ENCODE data around the gene MNAT1.
"Not testable (repeated sequence)": the region's sequence is repeated elsewhere in the genome, so short reads cannot be mapped to it uniquely, and the experiment has no call there.

Gene MNAT1

DNA sequence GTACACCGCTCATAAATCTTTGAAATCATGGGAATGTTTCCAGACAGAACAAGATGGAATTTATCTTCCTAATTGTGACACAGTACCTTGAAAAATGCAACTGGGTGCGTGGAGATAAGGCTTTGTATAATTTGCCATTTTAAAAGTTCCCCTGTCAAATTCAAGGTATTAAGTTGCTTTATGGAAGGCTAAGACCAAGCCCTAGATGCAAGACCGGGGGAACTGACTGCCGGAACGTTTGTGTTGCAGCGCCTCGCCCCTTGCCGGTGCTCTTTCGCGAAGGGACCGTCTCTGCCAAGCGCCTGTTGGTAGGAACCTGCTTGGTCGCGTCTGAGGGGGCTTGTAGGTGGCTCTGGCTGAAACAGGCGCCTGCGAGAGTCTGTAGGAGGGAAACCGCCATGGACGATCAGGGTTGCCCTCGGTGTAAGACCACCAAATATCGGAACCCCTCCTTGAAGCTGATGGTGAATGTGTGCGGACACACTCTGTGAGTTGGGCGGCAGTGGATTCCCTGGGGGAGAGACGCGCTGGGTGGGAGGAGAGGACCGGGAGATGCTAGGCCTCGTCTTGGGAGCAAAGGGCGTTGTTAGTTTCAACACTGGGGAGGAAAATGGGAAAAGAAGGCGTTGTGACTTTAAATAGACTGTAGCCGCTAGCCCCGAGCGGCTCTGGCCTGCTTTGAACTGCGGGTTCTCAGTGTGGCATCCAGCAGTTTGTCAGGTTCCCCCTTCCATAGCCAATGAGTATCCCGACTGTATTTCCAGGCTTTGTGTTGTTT, at the start of gene MNAT1:
MNAT1 (plus strand) TSS at position 297 of the 778 bp plus-strand sequence; CDS start at position 399, 102 bp downstream.
- no peak for FAIRE-seq

DNA sequence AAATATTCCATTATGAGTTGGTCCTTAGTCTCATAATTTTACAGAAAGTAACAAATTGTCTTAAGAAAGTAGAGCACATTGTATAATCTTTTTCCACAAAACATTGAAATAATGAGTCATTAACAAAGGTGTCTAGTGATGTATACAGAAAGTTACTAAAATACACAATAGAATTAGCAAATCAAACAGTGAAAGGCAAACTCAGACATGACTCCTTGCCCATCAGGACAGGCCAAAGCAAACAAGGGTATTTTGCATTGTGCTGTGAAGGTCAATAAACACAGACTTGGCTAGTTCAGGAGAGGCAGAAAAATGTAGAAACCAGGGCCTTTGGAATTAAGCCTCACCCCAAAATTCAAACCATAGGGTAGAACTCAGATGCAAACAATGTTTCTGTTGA, 47.7 kb upstream of the MNAT1 start:
- FAIRE-seq, result no peak

DNA sequence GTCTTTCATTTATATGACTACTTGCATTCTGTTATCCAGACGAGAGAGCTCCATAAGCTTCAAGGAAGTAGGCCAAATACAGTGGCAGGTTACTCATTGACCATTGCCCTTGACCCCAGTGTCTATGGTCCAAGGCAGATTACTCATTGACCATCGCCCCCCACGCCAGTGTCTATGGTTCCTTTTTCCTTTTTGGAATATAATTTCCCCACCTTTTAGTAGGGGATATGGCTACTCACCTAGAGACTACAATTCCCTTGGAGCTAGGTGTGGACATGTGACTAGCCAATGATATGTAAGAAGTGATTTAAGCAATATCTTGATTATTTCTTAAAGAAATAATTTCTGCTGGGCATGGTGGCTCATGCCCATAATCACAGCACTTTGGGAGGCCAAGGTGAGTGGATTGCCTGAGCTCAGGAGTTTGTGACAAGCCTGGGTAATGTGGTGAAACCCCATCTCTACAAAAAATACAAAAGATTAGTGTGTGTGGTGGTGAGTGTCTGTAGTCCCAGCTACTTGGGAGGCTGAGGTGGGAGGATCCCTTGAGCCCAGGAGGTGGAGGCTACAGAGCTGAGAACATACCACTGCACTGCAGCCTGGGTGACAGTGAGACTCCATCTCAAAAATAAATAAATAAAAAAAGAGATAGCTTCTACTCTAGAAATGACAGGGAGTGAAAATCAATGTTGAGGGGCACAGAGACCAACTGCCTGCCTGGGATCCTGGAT, 43.0 kb upstream of the MNAT1 start:
- no peak for FAIRE-seq

DNA sequence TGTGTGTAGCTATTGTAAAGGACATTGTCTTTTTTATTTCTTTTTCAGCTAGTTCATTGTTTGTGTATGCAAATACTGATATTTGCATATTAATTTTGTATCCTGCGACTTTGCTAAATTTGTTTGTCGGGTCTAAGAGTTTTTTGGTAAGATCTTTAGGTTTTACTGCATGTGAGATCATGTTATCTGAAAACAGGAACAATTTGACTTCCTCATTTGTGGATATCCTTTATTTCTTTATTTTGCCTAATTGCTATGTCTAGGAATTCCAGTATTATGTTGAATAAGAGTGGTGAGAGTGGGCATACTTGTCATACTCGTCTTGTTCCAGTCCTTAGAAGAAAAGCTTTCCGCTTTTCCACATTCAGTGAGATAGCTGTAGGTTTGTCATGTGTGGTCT, 39.2 kb upstream of the MNAT1 start:
- FAIRE-seq, result no peak

DNA sequence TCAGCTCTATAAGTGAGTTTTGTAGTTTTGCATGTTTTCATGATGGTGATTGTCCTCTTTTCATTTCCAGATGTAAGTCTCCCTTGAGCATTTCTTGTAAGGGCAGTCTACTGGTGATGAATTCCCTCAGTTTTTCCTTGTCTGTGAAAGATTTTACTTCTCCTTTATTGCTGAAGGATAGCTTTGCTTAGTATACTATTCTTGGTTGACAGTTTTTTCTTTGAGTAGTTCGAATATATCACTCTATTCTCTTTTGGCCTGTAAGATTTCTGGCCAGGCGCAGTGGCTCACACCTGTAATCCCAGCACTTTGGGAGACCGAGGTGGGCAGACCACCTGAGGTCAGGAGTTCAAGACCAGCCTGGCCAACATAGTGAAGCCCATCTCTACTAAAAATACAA, 34.0 kb upstream of the MNAT1 start:
- FAIRE-seq, result no peak

DNA sequence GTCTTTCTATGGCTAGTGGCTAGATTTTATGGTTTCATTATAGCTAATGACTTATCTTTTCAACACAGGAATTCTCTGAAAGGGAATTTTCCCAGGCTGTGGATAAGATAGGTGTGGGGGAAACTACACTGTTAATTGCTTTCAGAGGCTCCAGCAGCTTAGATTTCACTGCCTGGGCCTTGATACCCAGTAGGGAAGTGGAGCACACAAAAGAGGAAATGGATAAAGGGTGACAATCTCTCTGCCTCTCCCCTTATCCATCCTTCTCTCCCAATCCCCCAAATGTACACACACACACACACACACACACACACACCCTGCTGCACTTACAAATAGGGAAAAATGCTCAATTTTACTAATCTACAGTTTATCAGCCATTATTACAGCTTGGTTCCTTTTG, 29.5 kb upstream of the MNAT1 start:
- no peak for FAIRE-seq

DNA sequence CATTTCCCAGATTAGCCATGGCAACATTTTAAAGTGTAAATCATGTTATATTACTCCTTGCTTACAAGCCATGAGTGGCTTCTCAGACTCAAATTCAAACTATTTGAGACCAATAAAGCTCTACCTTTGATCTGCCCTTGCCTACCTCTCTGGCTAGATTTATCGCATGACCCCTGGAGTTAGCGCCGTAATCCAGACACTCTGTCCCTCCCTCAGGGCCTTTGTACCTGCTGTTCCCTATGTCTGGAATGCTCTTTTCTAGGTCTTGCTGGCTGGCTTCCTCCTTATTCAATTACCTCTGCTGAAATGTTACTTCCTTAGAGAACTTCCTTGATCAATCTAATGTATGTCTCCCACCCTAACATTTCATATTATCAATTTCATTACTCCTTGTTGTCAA, 26.7 kb upstream of the MNAT1 start:
- FAIRE-seq, result no peak

DNA sequence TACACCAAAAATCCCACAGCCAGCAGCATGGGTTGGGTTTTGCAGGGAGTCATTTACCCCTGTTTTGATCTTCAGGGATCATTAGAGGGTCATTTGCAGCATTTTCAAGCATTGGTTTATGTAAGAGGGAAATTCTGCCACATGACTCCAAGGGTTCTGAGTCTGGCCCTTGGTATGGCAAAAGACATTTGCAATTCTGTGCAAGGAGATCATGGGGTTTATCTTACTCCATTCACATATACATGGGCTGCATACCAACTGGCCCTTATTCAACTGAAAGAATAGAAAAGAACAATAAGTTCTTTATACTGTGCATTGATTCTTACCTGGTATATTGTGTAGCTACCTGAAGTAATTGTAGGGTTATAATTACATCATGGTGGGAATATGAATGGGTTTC, 24.1 kb upstream of the MNAT1 start:
- no peak for FAIRE-seq

DNA sequence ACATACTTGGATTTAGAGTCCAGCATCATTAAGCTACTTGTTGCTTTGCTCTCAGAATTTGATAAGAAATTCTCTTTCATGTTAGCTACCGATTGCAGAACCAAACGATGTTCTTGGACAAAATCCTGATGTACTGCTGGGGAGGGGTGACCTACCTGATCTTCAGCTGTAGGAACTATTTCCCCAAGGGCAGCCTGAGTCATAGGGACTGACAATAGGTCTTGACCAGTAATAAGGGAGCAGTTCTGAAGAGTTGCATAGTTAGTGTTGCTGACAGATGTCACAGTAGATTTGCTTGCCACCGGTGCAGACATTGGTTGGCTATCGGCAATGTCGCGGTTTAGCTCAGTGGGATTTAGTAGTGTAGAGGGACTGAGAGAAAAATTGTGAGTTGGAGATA, 21.0 kb upstream of the MNAT1 start:
- no peak for FAIRE-seq

DNA sequence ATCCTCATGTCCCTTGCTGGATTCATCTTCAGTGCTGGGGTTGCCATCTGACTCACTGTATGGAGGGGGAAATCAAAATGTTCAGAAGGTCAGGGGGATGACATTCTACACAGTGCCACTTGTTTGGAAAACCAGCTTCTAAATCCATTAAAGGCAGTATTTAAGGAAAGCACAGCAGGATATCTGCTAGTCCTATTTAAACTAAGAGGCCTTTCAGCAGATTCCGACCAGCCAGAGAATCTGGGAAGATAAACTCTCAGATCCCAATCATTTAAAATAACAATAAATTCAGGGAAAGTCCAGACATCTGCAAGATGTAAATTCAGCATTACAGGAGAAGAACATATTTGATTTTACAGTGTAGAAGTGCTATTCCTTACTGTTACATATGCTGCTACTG, 14.2 kb upstream of the MNAT1 start:
- FAIRE-seq, result no peak

DNA sequence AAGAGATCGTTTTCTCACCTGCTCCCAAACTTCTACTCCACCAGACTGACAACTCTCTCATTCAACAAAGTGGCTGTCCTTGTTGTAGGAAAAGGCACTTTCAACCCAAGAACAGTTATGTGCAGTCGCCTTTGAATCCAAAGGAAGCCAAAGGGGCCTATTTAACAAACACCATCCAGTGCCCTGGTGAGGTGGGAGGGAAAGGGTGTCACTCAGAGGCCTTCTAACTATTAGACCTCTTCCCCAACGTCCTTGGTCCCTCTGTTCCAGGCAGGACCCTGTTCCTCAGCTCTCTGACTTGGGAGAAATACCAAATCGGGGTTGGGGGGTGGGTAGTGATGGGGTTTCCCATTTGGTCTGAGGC, 13.6 kb upstream of the MNAT1 start:
- FAIRE-seq, result no peak

DNA sequence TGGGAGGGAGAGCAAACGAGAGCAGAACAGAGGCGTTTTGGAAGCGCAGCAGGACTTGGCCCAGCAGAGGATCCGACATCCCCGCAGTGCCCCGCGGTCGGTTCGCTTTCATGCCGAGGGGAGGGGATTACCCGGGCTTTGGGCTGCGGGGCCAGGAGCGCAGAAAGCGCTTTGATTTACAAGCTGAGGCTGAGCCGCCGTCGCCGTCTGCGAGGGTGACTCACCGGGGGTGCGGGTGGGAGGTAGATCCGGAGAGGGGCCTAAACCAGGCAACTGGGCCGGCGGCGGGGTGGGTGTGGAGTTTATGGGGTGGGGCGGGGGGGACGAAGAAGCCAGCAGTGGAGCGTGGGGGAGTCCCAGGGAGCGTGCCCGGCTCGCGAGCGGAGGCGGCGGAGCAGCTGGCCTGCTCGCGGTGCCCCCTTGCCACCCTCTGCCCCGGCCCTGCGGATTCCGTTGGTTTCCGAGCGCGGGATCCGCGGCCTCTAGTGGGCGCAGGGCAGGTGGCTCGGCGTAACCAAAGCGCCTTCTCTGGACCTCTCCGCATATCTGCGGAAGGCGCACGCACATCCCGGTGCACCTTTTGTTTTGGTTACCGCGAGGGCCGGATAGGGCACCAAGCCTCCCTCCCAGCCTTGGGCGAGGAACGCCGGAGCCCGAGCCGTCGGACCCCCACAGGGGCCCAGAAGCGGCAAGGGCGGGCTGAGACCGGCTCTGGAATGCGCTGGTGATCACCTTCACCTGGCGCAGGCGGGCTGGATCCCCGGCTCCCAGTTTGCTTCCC, 13.0 kb upstream of the MNAT1 start:
- no peak for FAIRE-seq

DNA sequence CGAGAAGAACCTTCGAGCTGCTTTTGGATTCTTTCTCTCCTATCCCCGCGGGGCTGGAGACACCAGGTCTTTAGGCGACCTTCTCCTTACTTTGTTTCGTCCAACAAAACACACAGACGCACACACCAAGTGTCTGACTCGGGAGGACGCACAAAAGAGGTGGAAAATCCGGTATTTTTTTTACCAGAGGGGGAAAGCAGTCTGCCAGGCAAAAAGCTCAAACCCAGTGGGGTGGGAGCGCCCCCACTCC, 12.5 kb upstream of the MNAT1 start:
- no peak for FAIRE-seq

DNA sequence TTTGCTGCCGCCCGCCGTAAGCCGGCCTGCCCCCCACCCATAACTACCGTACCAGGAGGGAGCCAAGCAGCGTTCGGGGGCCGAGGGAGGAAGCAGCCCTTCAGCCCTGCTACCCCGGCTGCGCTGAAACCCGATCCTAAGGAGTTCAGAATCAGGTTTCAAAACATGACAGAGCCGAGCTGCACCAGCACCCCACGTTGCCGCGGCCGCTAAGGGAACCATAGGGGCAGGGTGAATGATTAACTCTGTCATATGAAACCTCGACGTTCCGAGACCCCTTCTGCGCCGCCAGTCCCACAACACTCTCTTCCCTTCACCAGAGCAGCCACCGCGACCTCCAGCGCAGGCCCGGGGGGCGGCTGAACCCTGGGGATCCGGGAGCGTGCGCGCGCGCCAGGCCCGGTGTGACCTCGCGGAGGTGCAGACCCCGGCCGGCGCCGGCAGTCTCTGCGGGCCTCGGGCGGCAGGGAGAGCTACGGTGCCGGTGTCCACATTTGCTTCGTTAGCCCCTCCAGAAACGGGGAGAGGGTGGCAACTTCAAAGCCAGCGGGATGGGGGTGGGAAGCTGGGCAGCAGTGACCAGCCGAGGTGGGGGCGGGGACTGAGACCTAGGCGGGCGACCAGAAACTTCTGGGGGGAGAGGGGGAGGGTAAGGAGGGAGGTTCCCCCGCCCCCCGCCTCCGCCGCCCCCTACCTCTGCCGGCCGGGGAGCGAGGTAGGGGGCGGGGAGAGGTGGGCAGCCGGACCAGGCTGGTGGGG, 12.0 kb upstream of the MNAT1 start:
- no peak for FAIRE-seq

DNA sequence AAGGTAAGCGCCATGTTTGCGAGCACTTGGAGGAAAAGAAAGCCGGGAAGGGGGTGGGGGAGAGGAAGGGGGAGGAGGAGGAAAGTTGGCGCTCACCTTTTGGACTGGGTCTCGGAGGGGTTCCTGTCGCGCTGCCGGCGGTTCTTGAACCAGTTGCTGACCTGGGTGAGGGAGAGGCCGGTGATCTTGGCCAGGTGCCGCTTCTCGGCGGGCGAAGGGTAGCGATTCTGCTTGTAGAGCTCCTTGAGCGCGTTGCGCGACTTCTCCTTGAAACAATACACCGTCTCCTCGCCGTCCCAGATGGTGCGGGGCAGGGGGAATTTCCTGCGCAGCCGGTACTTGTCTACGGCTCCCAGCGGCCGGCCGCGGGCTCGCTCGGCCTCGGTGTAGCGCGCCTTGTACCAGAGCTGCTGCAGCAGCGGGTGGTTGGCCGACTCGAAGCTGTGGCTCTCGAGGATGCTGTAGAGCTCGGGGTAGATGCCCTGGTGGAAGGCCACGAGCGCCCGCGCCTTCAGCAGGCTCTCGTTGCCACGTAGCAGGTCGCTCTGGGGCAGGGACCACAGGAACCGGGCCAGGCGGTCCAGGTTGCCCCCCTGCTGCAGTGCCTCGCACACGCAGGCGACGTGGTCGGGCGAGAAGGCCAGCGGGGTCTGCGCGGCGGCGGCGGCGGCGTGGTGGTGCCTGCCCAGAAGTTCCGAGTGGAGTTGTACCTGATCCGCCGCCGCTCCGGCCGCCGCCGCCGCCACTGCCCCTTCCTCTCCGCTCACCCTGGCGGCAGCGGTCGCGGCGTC, 11.2 kb upstream of the MNAT1 start:
- no peak for FAIRE-seq

DNA sequence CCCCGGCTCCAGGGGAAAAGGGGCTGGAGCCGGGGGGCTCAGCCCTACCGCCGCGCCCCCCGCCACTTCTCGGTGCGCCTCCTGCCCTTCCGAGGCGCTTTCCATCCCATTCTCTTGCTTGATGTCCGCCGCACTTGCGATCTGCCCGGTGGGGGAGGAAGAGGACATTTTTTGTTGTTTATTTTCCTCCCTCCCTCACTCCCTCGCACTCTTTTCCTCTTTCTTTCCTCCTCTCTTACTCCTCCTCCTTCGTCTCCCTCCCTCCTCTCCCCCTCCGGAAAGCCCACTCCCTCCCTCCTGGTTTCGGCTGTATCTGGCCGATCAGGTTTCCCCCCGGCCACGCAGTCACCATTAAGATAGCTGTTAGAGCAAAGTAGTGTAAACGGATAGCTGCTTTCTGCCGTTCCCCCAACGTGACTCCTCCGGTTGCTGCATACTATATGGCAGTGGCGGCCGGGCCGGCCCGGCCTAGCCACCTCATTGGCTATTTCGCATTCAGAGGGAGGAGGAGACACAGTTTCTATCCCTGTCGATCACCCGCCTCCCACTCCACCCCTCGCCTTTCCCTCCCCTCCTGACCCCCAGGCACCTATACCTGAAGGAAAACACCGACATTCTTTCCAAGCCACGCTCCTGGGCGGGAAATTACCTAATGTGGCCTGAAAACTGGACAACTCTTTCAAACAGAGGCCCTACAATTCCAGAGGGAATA, 10.5 kb upstream of the MNAT1 start, which contains the start of gene SIX4:
SIX4 (minus strand) TSS at position 445 of the 712 bp plus-strand sequence; CDS start at position 168, 277 bp downstream.
- FAIRE-seq, result peak; percentile 13

DNA sequence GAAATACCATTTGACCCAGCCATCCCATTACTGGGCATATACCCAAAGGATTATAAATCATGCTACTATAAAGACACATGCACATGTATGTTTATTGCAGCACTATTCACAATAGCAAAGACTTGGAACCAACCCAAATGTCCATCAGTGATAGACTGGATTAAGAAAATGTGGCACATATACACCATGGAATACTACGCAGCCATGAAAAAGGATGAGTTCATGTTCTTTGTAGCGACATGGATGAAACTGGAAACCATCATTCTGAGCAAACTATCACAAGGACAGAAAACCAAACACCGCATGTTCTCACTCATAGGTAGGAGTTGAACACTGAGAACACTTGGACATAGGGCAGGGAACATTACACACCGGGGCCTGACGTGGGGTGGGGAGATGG, 3.3 kb upstream of the MNAT1 start:
- FAIRE-seq, result not testable (repeated sequence)

DNA sequence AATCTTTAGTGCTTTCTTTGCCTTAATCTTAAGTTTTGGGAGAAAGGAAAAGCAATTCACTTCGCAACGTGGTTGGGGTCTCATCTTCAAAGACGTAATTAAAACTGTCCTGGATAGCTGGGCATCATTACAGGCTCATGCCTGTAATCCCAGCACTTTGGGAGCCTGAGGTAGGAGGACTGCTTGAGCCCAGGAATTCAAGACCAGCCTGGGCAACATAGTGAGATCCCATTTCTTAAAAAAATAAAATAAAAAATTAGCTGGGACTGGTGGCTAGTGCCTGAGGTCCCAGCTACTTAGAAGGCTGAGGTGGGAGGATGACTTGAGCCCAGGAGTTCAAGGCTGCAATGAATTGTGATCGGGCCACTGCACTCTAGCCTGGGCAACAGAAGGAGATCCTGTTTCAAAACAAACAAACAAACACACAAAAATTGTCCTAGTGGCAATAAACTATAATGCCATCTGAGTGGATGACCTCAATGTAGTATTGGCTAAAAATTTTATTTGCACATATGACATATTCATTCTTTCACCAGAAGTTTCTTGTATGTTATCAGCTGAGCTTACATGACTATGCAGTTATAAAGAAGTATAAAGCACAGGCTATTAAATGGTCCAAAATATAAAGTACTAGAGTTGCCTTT, 1.6 kb upstream of the MNAT1 start:
- no peak for FAIRE-seq

DNA sequence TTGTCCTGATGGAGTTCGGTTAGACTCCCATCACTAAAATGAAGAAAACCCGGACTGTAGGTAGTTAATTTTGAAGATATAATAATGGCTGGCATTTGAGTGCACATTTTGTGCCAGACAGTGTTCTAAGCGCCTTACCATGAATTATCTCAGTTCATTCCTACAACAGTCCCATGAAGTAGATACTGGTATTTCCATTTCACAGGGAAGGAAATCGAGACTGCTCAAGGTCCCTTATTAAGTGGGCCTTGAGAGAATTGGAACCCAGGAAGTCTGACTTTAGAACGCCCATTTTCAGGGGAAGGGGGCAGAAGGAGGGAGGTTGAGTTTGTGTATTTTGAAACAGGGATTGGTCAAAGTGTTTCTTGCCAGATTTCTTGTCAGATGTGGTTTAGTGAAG, 855 bp downstream of the MNAT1 start:
- no peak for FAIRE-seq

DNA sequence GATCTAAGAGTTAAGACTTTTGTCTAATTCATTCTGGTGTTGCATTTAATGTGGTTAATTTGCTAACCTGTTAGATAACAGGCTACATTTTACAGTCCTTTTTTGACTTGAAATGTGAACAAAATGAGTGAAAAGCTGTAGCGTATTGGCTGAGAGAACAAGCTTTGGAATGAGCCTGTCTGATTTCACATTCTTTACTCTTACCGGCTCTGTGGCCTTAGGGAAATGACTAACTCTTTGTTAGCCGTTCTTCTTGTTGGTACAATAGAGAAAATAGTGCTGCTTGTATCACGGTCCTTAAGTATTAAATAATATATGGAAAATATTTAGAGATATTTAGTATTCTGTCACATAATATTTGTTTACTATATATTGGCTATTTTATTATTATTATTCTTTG, 1.9 kb downstream of the MNAT1 start:
- FAIRE-seq, result peak; percentile 20

DNA sequence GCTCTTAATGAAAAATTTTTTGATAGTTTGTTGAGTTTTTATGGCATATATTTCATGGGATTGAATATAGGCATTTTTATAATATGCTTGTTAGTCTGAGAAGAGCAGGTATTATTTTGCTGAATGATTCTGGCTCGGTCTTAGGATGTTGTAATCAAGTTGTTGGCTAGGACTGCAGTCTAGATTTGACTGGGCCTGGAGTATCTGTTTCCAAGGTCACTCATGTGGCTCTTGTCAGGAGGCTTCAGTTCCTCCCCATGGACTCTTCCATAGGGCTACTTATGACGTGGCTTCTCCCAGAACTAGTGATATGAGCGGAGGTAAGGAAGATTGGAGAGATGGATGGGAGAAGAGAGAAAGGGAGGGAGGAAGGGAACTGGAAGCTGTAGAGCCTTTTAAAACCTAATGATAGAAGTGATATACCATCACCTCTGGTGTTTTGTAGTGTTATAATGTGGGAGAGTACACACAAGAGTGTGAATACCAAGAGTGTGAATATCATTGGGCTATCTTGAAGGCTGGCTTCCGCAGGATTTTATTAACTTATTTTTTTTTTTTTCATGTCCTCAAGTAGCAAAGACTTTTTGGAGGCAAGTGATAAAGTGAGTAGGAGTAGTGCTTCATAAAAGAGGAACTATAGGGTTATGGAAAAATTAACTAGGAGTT, 4.4 kb downstream of the MNAT1 start:
- no peak for FAIRE-seq

All from TTC549 (cell line).